Bronchial epithelial cell (primary cell): Measurements from ENCODE around the gene ASXL1. TPM values are rescaled to one million over a fixed set of nuclear protein-coding genes. Genes with fewer than 3 reads are reported as not detected.
"Not testable (repeated sequence)": the region's sequence is repeated elsewhere in the genome, so short reads cannot be mapped to it uniquely, and the experiment has no call there.

Source experiments
- DNase-seq: peaks from one replicate; pipeline ENCODE4 v3.0.0-alpha.2; 2010; ENCODE audit warnings: low read depth
- FAIRE-seq: peaks from 2 replicates; lab custom pipeline; 2011; peaks lifted over from hg19 to GRCh38; lab: Jason Lieb, UNC
- H3K27me3 ChIP-seq: 2 replicates; pipeline ENCODE4 v1.5.1; 2011; ENCODE audit warnings: low read length; ENCODE audit not compliant: control insufficient read depth, insufficient read depth
- H3K36me3 ChIP-seq: 2 replicates; pipeline ENCODE4 v1.5.1; 2011; ENCODE audit warnings: low read length; ENCODE audit not compliant: control insufficient read depth, insufficient read depth
- H3K4me3 ChIP-seq: 2 replicates; pipeline ENCODE4 v1.5.1; 2011; ENCODE audit warnings: mild to moderate bottlenecking, low read depth, low read length, control low read depth
- total RNA-seq: library from RNA; depleted of rRNA; stranded (reverse); fragments of >200 nt; gene quantifications from 2 replicates; pipeline ENCODE4 v1.2.1, GENCODE V29; 2014
- TF ChIP-seq, protein P1 (sequence below): IDR thresholded peaks from 2 replicates; pipeline ENCODE4 v1.5.1; 2011; ENCODE audit warnings: mild to moderate bottlenecking, moderate library complexity, low read length, control low read depth, inconsistent platforms; ENCODE audit not compliant: insufficient read depth, severe bottlenecking

ASXL1 gene
- total RNA-seq, 1 donor from 2014 or later = 17.6 TPM

DNA sequence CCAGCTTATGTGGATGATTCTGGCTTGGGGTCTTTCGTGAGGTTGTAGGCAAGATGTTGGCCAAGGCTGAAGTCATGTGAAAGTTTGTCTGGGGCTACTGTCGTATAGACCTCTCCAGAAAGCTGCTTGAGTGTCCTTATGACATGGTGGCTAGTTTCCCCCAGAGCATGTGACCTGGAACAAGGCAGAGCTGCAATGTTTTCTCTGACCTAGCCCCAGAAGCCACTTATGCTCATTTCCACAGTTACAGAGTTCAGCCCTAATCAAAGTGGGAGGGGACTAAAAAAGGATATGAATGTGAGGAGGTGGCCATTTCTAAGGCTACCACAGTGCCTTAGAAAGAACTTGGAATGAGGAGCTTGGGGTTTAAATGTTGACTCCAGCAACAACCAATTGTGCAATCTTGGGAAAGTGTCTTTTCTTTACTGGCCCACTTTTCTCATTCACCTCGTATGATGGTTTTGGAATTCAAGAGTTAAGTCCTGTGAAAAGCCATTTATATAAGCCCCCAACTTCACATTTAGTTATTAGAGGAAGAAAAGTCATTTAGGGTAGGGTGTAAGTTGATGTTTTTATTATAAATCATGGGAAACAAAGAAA lies 5.9 kb upstream of the ASXL1 start:
- FAIRE-seq = no peak
- Histone ChIP-seq H3K4me3 (no peak overlapping the region), H3K36me3 (no peaks in the 10 kb centered on the region), H3K27me3 (no peaks in the 10 kb centered on the region)
- TF ChIP-seq, protein P1, sequence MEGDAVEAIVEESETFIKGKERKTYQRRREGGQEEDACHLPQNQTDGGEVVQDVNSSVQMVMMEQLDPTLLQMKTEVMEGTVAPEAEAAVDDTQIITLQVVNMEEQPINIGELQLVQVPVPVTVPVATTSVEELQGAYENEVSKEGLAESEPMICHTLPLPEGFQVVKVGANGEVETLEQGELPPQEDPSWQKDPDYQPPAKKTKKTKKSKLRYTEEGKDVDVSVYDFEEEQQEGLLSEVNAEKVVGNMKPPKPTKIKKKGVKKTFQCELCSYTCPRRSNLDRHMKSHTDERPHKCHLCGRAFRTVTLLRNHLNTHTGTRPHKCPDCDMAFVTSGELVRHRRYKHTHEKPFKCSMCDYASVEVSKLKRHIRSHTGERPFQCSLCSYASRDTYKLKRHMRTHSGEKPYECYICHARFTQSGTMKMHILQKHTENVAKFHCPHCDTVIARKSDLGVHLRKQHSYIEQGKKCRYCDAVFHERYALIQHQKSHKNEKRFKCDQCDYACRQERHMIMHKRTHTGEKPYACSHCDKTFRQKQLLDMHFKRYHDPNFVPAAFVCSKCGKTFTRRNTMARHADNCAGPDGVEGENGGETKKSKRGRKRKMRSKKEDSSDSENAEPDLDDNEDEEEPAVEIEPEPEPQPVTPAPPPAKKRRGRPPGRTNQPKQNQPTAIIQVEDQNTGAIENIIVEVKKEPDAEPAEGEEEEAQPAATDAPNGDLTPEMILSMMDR = no peak
- DNase-seq = no peak

DNA sequence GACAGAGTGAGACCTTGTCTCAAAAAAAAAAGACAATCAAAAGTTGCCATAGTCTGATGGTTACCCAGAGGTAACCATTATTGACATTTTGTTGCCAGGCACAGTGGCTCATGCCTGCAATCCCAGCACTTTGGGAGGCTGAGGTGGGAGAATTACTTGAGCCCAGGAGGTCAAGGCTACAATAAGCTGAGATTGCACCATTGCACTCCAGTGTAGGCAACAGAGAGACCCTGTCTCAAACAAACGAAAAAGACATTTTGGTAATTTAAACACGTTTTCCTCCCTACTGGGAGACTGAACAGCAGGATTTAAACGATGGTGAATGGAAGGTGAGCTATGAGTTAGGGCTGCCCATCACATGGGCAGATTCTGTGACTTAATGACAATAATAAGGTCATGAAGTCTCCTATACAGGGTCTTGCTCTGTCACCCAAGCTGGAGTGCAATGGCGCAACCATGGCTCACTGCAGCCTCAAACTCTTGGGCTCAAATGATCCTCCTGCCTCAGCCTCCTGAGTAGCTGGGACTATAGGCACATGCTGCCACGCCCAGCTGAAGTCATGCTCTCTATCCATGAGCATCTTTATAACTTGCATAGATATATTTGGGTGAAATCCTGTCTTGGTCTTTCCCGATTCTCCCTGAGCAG lies 4.2 kb upstream of the ASXL1 start:
- no peak overlapping the region for H3K4me3 ChIP-seq
- DNase-seq = no peak
- FAIRE-seq = no peak
- H3K27me3 ChIP-seq = no peaks in the 10 kb centered on the region
- TF ChIP-seq, protein P1 = no peak
- H3K36me3 ChIP-seq = no peaks in the 10 kb centered on the region

GRCh38 chr20:32354592-32355416 lies 3.3 kb upstream of the ASXL1 start:
- no peak for FAIRE-seq
- H3K4me3 ChIP-seq = no peak overlapping the region
- TF ChIP-seq, protein P1 = no peak
- DNase-seq = peak; percentile 65
- H3K27me3 ChIP-seq = no peaks in the 10 kb centered on the region
- no peaks in the 10 kb centered on the region for H3K36me3 ChIP-seq

- FAIRE-seq (no peak), DNase-seq (no peak)
- TF ChIP-seq, protein P1 = no peak
- Histone ChIP-seq H3K27me3 (no peaks in the 10 kb centered on the region), H3K4me3 (no peak overlapping the region), H3K36me3 (no peaks in the 10 kb centered on the region)
Measured at GRCh38 chr20:32355417-32355841, 2.7 kb upstream of the ASXL1 start.

DNA sequence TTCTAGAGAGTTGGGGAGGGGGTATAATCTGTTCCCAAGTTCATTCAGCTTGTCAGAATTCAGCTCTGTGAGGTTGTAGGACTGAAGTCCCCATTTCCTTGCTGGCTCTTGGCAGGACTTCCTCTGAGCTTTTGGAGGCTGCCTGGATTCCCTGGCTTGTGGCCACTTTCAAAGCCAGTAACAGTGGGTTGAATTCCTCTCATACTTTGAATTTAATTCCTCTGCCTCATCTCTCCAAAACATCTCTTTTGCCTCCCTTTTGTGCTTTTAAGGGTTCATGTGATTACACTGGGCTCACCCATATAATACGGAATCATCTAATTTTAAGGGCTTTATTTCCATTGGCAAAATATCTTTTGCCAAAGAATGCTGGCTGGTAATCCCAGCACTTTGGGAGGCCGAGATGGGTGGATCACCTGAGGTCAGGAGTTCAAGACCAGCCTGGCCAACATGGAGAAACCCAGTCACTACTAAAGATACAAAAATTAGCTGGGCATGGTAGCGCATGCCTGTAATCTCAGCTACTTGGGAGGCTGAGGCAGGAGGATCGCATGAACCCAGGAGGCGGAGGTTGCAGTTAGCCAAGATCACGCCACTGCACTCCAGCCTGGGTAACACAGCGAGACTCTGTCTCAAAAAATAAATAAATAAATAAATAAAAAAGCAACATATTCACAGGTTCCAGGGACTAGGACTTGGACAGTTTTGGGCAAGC lies 2.1 kb upstream of the ASXL1 start:
- H3K36me3 ChIP-seq, H3K27me3 ChIP-seq, DNase-seq, H3K4me3 ChIP-seq, FAIRE-seq: not testable (repeated sequence)
